ENCODE measurements around the gene COPG1. TPM values are rescaled to one million over a fixed set of nuclear protein-coding genes. Genes with fewer than 3 reads are reported as not detected.

COPG1 gene
- total and polyA plus RNA-seq, 10 of the 15 experiments (the other 5 are each of a cell fraction or from before 2014, with no cell fraction given): 54.8 to 143 (median 91.2) TPM

GRCh38 chr3:129305592-129306091, 56.2 kb downstream of the COPG1 start (continued):
- TF ChIP-seq NR2F1 (conservative IDR thresholded peaks at IDR 0.05) (no peak), RAD51 (IDR thresholded peaks at IDR 0.05) (no peak), JUND (IDR thresholded peaks at IDR 0.05; ENCODE audit: low read depth, low read length) (no peak), MYB (IDR thresholded peaks at IDR 0.05; ENCODE audit: borderline replicate concordance, low read depth, low read length) (no peak), PML (IDR thresholded peaks at IDR 0.05; ENCODE audit: low read length) (no peak), RUNX3 (IDR thresholded peaks at IDR 0.05; ENCODE audit: low read length) (peak; percentile 31; the same call in 1 of the 2 replicates), ZBTB33 (IDR thresholded peaks at IDR 0.05) (no peak), ZNF687 (IDR thresholded peaks at IDR 0.05) (no peak), STAT3 (IDR thresholded peaks at IDR 0.05; ENCODE audit: low read depth, low read length) (no peak), POLR2AphosphoS2 (IDR thresholded peaks at IDR 0.05; ENCODE audit: low read depth, low read length) (no peak), NFIC (IDR thresholded peaks at IDR 0.05; ENCODE audit: low read depth, low read length) (no peak), RB1 (IDR thresholded peaks at IDR 0.05; ENCODE audit: borderline replicate concordance) (no peak), TCF12 (IDR thresholded peaks at IDR 0.05; ENCODE audit: low read depth, low read length) (no peak), SREBF2 (IDR thresholded peaks at IDR 0.05; ENCODE audit: low read length) (no peak), ELK1 (IDR thresholded peaks at IDR 0.05; ENCODE audit: low read depth, low read length) (no peak), ATF3 (IDR thresholded peaks at IDR 0.05; ENCODE audit: borderline replicate concordance, extremely low read depth, low read depth, low read length) (no peak), CHD4 (IDR thresholded peaks at IDR 0.05) (no peak), CBX3 (IDR thresholded peaks at IDR 0.05; ENCODE audit: borderline replicate concordance, low read depth) (no peak), POLR2A (IDR thresholded peaks at IDR 0.05; ENCODE audit: low read depth, low read length) (peak; percentile 56; the same call in 1 of the 2 replicates), TAF1 (IDR thresholded peaks at IDR 0.05; ENCODE audit: borderline replicate concordance, low read depth, low read length) (no peak), CHD2 (IDR thresholded peaks at IDR 0.05; ENCODE audit: borderline replicate concordance, low read depth, low read length) (0 out of 2 replicates have a peak, but pooled peaks have one; percentile 13), PBX3 (IDR thresholded peaks at IDR 0.05; ENCODE audit: insufficient replicate concordance, low read depth, low read length) (no peak), USF2 (IDR thresholded peaks at IDR 0.05; ENCODE audit: borderline replicate concordance, low read depth, low read length) (no peak)
